Testis (tissue), 3 donors: Measurements from ENCODE around the gene C6orf58. TPM values are rescaled to one million over a fixed set of nuclear protein-coding genes. Genes with fewer than 3 reads are reported as not detected.

Source experiments
- DNase-seq: peaks from one replicate; pipeline ENCODE4 v3.0.0-alpha.2; 2019
- H3K27ac ChIP-seq, 2 donors: fragments of 200-600 bp; sonication (generic); one replicate each; pipeline ENCODE4 v1.5.1; 2019
- H3K27me3 ChIP-seq: fragments of 200-600 bp; sonication (generic); one replicate; pipeline ENCODE4 v1.5.1; 2019
- H3K36me3 ChIP-seq: fragments of 200-600 bp; sonication (generic); one replicate; pipeline ENCODE4 v1.5.1; 2017; ENCODE audit warnings: low read depth; ENCODE audit errors: missing control alignments
- H3K4me1 ChIP-seq: fragments of 200-600 bp; sonication (generic); one replicate; pipeline ENCODE4 v1.5.1; 2019
- H3K4me3 ChIP-seq, 2 donors: fragments of 200-600 bp; sonication (generic); one replicate each; pipeline ENCODE4 v1.5.1; 2017 to 2019
- H3K9me3 ChIP-seq: fragments of 200-600 bp; sonication (generic); one replicate; pipeline ENCODE4 v1.5.1; 2017
- POLR2A ChIP-seq: fragments of 450-650 bp; IDR thresholded peaks from one replicate; pipeline ENCODE4 v1.6.1; 2017; ENCODE audit warnings: antibody characterized with exemption, mild to moderate bottlenecking, moderate library complexity
- WGBS, 2 donors: methylation state at CpG; one replicate each; pipeline ENCODE4 v1.1.5; 2018; 5-methylcytosine and 5-hydroxymethylcytosine counted together
- intact Hi-C: fragments of 100-400 bp; cut with DNase I; formaldehyde crosslinking; loops from one replicate; pipeline ENCODE4 v1.15.1; 2023; ENCODE audit warnings: low total_unique reads
- polyA plus RNA-seq: library from polyadenylated mRNA; stranded (reverse); fragments of 350-450 nt; fragmentation: Illumina TruSeq; extraction: RNeasy Lipid Tissue Mini Kit (QIAGEN cat#74804); gene quantifications from one replicate; pipeline ENCODE4 v1.2.3, GENCODE V29; 2014; ENCODE audit warnings: low read depth, low replicate concordance; ENCODE audit not compliant: insufficient read depth
- total RNA-seq, 2 donors: library from RNA; depleted of rRNA; stranded (reverse); fragments of >200 nt; gene quantifications; one replicate each; pipeline ENCODE4 v1.2.3, GENCODE V29; 2016
- TF ChIP-seq, protein P1 (sequence below), 3 experiments: fragments of 450-650 bp in 2 of 3; fragments of 200-600 bp in 1 of 3; sonication (generic) in 1 of 3; IDR thresholded peaks; one replicate each; pipeline ENCODE4 v1.5.1; 2016 to 2019; ENCODE audit warnings: antibody characterized with exemption in 3 of 3, mild to moderate bottlenecking in 2 of 3, moderate library complexity in 1 of 3

C6orf58 gene
- total and polyA plus RNA-seq, 3 donors from 2014 or later: 3.0 TPM; not detected in 2

DNA sequence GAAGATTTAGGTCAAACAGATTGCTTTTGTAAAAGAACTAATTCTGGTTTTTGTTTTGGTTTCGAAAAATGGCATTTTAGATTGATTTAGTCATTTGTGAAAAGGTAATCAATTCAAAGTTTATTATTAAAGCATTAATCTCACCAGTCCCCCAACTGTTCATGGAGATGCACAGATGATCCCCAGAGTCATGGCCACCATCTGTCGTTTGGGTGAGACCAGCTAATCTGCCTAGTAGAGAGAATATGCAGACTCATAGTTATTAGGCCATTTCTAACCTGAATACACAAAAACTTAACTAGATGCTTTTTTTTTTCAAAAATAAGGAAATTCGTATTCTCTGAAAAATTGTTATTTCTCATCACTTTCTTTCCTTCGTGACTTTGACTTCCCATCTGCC lies 58.1 kb downstream of the C6orf58 start:
- Histone ChIP-seq H3K27ac (no peak overlapping the region), H3K27me3 (no peaks in the 10 kb centered on the region), H3K4me1 (no peaks in the 10 kb centered on the region), H3K4me3 (no peak overlapping the region), H3K36me3 (no peaks in the 10 kb centered on the region), H3K9me3 (no peaks in the 10 kb centered on the region)
- WGBS, 2 donors: 83 to 86% methylated on average over 4 of the region's 4 CpGs
- DNase-seq: no peak
- intact Hi-C loops: no loop called here
- TF ChIP-seq, protein P1, sequence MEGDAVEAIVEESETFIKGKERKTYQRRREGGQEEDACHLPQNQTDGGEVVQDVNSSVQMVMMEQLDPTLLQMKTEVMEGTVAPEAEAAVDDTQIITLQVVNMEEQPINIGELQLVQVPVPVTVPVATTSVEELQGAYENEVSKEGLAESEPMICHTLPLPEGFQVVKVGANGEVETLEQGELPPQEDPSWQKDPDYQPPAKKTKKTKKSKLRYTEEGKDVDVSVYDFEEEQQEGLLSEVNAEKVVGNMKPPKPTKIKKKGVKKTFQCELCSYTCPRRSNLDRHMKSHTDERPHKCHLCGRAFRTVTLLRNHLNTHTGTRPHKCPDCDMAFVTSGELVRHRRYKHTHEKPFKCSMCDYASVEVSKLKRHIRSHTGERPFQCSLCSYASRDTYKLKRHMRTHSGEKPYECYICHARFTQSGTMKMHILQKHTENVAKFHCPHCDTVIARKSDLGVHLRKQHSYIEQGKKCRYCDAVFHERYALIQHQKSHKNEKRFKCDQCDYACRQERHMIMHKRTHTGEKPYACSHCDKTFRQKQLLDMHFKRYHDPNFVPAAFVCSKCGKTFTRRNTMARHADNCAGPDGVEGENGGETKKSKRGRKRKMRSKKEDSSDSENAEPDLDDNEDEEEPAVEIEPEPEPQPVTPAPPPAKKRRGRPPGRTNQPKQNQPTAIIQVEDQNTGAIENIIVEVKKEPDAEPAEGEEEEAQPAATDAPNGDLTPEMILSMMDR (IDR thresholded peaks at IDR 0.05): no peak
- TF ChIP-seq POLR2A: no peak

DNA sequence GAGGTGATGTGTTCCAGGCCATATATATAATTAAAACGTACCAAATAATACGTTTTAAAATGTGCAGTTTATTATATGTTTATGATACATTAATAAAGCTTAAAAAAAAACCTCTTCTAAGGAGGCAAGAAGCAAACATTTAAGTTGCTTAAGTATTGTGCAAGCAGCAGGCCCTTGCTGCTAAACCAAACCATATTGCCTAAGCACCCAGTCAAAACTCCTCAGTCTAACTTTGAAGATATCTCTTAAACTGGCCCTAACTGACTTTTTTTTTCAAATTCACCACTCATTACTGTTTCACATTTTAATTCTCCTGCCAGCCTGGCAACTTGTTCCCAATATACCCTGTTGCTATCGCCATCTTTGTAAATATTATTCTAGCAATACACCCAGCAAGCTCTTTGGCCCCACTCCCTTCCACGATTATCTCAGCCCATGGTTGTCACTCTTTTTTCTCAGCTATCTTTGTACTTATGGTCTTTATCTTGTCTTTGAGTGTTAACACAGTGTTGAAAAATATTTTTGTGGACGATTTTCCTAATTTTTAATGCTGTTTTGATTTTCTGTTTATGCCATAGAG lies 60.9 kb downstream of the C6orf58 start:
- no peak overlapping the region for H3K4me3 ChIP-seq
- no peak overlapping the region for H3K27ac ChIP-seq
- no peak for DNase-seq
- no peak for TF ChIP-seq POLR2A
- TF ChIP-seq, protein P1 (IDR thresholded peaks at IDR 0.05): no peak
- intact Hi-C loops: no loop called here
- WGBS, 2 donors: 68 to 69% methylated on average over 5 of the region's 5 CpGs
- no peaks in the 10 kb centered on the region for H3K36me3 ChIP-seq
- no peaks in the 10 kb centered on the region for H3K9me3 ChIP-seq
- no peaks in the 10 kb centered on the region for H3K4me1 ChIP-seq
- H3K27me3 ChIP-seq: no peaks in the 10 kb centered on the region

Other genes with a start within 250 kb of the C6orf58 start
- gene ECHDC1, start 233.6 kb upstream of the C6orf58 start, total RNA-seq: 10 to 100 TPM; 34.9 to 37.6 TPM
- 30.9 TPM for gene ECHDC1, start 233.6 kb upstream of the C6orf58 start, polyA plus RNA-seq
- 1 to 10 TPM; 3.3 to 4.1 TPM for gene KIAA0408, start 117.8 kb upstream of the C6orf58 start, total RNA-seq
- gene KIAA0408, start 117.8 kb upstream of the C6orf58 start, polyA plus RNA-seq: 11.2 TPM